NOMO-1 (cell line): ENCODE results near the gene FAM114A1.

Experiments
- DNase-seq, 2 experiments: peaks; one replicate each; lab custom pipeline; 2025; ENCODE audit not compliant: unreplicated experiment in 2 of 2; lab: John Stamatoyannopoulos, UW

The FAM114A1 gene

DNA sequence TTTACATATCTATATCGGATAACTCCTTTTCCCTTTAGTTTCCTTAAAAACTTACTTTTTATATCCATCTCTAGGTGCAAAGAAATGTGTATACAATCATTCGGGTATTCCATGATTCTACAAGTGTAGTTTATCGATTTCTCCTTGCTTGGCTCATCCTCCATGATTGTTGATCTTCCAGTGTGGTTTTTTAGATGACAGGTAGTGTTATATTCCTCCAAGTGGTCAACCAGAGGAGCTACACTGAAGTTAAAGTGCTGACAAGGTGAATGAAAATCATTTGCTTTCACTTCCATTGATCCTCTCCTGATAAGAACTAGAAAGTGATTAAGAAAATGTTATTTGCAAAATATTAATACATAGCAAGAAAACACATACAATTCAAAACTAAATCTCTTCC lies 126.1 kb downstream of the FAM114A1 start:
- DNase-seq: no peak

GRCh38 chr4:38994135-38994534 lies 126.5 kb downstream of the FAM114A1 start:
- no peak for DNase-seq
